KG1 (cell line): Measurements from ENCODE around the gene OS9.

Experiments
- DNase-seq: peaks from one replicate; lab custom pipeline; 2025; lab: John Stamatoyannopoulos, UW

The OS9 gene

DNA sequence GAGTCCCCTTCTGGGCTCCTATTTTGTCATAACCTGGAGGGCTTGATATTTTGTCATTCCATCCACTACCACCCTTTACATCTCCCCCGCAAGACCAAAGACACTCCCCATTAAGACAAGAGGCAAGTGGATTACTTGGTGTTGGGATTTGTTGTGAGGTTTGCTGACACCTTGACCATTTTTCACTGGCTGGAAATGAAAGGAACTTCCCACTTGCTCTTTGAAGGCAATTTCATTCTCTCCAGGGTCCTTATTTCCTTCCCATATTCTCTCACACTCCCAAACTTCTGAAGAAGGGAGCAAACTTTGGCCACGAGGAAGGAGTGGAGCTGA is 29.7 kb downstream of the OS9 start:
- DNase-seq: no peak

DNA sequence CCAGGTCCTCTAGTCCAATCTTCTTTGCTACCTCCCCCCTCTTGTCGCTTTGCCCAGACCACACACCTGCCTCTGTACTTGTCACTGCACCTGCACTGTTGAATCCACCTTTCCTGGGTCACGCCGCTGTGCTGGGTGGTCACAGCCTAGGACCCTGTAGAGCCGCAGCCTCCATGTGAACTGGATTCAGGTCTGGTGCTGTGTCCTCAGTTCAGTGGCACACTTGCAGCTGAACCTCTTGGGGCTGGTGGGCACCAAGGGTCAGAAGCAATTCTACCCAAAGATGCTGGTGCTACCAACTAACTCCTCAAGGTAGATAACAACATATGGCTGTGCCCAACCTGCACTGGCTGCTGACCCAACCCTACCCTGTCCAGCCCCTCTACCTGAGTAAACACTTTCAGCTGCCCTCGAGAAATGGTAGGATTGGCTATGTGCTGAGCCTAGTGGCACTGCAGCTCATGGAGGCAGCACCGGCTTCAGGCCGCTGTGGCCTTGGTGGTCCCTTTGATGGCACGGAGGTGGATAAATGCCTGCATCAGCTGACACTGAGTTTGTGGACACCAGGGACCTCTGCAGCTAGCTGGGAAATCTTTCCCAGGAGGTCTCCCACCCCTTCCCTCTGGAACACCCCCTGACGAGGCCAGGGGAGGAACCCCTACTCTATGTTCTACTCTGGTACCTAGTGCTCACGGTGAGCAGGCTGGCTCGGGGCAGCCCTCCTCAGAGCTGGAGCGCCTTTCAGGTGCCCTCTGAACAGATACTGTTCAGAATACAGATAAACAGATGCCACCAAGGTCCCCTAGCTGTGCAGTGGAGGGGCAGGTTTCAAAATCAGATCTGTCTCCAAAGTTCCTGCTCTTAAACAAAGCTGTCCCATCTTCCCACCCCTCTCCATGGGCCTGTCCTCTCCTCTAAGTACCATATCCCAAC is 30.3 kb downstream of the OS9 start:
- no peak for DNase-seq

DNA sequence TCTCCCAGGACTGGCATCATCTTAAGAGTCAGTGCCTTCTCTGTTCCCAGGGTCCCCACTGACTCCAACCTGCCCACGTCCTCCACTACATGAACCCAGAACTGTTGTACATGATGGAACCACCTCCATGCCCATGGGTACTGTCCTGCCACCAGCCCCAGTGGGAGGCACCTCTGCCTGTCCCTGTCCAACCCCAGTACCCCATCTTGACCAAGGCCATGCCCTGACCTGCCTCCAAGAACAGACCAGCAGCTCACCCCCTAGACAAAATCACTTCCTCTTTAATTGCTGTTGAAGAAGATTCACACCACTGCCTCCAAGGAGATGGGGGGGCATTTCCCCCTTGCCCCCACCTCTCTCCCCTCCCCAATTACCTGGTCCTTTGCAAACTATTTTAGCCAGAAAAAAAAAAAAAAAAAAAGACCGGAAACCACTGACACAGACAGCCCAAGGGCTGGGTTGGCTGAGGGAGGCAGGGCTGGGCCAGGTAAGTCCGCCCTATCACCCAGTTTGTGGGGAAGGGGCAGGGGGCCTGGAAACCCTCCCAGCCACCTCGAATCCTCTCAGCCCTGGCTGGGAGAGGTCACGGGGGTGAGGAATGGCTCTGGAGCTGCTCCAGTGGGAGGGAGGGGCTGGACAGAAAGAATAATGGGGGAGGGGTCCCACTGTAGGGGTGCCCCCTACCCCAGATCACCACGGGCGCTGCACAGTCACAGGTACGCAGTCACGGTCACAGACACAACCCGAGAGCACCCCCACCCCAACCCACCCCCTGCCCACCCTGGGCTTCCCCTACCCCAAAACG is 31.2 kb downstream of the OS9 start:
- DNase-seq: no peak

DNA sequence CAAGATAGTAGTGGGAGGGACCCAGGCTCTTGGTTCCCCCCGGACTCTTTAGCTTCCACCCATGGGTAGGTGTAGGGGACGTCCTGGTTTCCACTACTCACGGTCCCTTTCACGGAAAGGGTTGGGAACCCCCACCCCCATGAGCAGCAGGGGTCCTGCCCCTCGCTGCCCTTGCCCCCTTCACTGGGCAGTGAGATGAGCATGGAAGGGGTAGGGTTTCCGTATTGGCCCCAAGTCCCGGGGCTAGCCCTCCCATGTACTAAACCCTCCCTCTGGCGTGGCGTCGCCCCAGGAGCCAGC is 31.9 kb downstream of the OS9 start:
- DNase-seq: no peak

DNA sequence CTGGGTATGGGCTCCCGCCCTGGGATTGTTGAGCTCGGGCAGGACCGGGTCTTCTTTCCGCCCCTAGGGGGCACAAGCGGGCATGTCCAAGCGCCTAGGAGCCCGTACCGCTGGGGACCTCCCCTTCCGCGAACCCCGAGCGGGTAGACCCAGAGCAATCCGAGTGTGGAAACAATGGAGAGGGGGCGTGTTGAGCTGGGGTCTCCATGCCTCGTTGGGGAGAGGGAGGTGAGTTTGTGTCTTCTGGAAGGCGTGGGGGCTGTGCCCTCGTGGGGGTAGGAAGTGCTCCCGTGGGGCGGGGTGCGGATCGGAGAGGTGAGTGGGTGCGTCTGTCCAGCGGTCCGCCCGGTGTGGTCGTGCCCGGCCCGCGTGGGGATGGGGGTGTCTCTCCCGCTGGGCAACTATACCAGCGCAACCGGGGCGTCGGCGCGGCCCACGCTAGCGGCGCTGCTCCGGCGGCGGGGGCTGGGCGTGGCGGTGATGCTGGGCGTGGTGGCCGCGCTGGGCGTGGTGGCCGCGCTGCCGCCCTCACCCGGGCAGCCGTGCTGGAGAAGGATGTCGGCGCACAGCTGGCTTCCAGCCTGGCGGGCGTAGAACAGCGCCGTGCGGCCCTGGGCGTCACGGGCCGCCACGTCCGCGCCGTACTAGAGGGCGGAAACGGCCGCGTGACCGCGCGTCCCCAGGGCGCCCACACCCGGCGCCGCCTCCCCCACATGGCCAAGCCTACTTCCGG is 32.4 kb downstream of the OS9 start:
- no peak for DNase-seq

DNA sequence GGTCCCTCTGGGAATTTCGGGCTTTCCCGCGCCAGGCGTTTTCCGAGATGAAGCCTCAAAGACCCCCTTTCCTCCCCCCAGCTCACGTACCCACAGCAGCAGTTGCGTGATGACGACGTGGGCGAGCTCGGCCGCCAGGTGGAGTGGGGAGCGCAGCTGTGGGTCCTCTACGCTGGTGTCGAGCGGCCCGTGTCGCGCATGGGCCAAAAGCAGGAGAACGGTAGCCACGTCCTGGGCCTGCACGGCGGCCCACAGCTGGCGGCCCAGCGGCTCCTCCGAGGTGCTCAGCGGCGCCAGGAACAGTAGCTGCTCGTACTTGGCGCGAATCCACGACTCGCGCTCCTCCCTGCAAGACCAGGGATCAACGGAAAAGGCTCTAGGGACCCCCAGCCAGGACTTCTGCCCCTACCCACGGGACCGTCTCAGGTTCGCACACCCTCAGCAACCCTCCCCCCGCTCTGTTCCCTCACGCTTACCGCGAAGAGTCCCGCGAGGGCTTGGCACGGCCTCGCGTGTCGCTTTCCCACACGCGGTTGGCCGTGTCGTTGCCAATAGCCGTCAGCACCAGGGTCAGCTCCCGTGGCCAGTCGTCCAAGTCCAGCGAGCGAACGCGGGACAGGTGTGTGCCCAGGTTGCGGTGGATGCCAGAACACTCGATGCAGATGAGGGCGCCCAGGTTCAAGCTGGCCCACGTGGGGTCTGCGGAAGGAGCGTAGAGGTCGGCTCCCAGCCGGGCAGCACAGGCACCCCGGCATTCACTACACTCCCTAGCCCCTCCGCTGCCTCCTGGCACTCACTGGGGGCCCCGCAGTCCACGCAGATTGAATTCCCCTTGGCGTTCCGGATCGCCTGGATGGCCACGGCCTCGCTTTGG is 33.2 kb downstream of the OS9 start:
- DNase-seq: no peak

DNA sequence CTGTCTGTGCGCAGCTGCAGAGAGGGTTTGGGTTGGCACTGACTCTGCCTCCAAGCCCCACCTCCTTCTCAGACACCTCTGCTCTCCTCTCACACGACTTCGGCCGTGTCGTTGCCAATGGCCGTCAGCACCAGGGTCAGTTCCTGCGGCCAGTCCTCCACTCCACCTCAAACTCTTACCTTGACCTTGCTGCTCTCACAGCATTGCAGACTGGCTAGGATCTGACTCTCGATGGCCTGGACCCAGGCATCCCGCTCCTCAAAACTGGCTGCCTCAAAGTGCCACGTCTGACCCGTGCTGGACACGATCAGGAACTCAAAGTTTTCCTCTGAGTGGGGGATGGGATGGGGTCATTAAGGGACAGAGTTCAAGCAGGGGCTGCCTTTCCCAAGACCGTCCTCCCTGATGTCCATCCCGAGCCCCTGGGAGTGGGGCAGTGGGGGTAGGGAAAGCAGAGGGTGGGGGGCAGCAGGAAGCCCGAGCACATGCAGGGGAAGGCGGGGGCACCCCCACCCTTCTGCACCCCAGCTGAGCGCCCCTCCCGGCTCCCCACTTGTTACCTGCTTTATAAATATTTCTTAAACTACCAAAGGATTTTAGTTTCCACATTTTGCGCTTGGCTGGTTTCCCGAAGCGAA is 33.9 kb downstream of the OS9 start:
- DNase-seq: no peak

DNA sequence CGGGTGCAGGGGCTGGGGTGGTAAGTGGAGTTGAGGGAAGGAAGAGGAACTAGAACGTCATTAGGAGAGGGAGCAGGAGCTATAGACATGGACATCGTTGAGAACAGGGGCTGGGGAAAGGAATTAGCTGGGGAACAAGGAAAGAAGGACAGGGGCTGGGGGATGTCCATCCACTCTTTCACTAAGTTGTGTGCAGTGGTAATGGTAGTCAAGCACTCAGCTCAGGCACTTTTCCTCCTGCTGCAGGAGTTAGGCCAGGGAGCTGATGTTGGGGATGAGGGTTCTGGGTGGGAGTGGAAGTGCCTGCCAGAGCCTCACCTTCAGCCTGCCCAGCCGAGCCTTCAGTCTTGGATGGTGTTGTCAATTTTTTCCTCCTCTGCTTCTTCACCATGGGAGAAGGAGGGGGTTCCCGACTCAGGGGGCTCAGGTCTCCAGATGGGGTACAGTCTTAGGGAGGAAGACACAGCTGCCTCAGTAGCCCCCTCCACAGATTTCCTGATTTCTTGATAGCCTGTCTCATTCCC is 35.5 kb downstream of the OS9 start:
- no peak for DNase-seq

DNA sequence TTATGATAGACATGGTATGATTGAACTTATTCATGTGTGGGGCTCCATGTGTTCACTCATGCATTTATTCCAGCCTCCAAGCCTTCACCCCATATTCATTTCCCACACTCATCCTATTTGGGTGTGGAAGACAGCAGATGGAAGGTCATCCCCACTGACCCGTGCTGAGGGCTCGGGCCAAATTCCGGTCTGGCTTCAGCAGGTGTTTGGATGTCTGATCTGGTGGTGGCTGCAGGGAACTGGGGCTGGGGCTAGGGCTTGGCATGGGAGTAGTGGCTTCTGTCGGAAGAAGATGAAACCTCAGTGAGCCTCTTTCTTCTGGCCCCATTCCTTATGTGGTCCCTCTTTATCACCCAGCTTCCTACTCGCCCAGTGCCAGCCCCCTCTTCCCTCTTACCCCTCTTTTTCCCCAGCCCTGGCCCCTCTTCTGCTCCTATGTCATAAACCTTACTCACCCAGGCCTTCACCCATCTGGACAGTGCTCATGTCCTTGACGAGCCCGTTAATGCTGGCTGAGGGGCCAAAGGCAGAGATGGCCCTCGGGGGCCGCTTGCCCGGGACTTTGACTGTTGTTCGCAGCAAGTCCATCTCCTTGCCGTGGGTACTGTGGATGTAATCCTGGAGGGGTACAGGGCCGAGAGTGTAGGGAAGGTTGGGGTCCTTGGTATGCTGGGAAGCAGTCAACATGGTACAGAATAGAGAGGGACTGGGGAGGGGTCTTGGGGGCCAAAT is 36.6 kb downstream of the OS9 start:
- no peak for DNase-seq

DNA sequence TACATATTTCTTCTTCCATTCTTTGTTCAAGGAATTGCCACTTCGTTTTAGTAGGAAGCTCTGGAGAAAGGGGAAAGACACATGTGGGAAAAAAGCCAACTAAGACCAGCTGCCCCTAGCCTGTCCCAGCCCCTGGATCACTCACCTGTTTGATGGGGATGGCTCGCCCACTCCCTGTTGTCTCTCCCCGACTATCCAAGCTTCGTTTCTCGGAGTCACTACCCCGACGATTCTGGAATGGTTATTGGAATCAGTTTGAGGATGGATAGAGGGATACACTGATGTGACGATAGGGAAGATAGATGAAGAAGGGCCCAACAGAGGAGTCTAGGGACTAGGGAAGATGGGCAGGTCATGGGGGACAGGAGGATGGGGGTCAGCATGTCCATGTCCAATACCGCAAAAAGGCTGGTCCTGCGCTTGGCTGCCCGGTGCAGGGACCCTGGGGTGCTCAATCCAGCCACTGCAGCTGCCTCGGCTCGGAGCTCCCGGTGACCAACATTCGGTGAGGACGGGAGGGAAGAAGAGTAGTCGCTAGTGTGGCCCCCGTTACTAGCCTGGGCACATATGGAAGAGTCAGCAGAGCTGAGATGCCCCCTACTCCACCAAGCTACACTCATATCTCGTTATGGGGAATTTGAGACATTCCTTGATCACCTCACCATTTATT is 37.6 kb downstream of the OS9 start:
- DNase-seq: no peak

DNA sequence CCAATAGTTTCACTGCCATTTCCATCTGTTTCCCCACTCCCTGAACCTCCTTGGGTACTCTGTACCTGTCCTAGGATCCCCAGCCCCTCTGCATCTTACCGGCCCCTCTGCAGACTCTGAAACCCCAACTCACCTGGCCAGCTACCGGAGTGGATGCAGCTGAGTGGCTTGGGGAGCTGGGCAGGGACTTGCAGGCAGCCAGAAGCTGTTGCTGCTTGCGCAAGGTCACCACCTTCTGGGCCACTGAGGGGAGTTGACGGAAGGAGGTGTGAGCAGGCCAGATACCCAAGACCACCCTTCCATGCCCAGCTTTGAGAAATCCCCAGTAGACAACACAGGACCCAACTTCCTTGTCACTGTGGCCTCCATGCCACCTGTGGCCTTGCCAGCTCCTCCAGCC is 38.3 kb downstream of the OS9 start:
- no peak for DNase-seq

DNA sequence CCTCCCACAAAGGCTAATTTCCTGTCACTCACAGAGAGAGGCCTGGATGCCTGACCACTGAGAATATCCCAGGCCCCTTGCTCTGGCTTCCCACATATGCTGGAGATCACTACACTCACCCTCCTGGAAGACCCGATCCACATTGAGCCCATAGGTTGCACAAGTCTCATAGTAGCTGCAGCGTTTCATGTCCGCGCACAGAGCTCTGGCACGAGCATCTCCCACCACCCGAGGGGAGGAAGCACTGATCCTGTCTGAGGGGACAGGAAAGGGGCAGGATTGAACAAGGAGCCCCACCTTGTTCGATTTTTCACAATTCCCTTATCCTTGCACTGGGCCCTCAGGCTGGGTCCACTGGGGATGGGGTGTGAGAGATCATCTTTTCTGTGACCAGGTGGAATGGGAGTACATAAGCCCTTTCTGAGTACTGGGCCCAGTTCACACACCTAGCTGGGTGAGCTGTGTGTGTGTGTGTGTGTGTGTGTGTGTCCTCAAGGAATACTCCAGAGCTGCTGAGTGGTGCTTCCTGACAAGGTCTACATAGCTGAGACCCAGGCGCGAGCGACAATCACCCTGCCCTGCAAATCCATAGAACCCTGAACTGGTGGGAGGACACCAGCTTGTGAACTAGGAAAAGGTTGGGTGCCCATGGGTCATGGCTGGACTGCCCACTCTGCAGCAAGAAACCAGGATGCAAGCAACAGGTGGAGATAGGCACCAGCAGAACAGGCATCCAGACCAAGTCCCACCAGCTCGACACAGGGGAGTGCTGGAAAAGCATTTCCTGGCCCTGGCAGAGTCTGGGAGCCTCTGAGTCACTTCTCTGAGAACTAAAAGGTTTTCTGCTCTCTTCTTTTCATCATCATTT is 39.0 kb downstream of the OS9 start:
- DNase-seq: no peak

DNA sequence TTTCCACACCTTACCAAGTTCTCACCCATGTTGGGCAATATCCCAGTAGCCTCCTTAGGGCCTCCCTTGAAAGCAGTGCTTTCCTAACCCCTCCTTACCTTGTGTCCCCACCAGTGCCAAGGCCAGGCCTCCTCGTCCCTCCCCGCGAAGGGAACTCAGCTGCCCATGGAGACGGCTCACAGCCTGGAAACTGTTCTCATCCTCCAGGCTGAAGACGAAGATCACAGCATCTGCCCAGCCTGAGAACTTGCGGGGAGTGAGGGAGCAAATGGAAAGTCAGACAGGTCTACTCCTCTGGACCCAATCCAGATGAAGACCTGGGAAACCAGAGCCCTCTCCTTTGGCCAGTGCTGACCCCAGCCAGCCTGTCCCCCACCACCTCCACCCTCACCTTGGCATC is 40.0 kb downstream of the OS9 start:
- DNase-seq: no peak

DNA sequence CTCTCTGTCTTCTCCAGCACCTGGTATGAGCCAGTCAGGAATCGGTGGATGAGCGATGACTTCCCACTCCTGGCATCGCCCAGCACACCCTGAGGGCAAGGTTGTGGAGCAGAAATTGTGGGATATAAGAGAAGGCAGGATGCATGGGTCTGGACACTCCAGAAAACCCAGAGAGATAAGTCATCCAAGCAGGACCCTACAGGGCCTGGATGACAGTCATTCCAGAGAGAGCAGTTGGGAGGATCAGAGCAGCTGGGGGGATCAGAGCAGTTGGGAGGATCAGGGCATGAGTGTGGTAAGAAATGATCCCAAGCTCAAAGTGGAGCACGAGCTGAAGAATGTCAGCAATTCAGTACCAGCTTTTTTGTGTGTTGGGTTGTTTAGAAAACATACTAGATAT is 40.7 kb downstream of the OS9 start:
- no peak for DNase-seq

DNA sequence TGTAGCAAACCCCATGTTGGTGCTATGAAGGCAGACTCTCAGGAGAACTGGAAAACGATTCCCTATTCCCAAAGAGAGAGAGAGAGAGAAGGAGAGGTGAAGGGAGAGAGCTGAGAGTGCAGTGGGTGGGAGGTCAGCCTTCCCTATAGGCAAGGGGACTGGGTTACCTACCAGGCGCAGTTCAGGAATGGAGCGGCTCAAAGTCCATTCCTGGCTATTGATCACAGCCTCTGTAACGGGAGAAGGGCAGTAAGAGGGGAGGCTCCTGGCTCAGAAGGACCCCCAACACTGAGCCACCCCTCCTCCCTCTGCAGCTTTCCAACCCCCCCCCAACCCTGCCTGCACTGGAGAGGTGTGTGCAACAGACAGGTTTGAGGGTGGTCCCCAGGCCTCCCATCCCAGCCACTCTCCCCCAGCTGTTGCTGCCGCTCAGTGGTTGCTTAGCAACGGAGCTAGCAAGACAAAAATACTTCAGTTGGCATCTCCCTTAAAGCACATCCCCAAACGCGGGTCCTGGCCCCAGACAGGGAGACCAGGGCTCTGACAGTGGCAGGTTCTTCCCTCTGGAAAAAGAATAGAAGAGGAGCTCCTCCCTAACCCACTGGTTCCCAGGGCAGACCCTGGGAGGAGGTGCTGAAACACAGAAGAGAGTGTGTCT is 41.4 kb downstream of the OS9 start:
- no peak for DNase-seq

DNA sequence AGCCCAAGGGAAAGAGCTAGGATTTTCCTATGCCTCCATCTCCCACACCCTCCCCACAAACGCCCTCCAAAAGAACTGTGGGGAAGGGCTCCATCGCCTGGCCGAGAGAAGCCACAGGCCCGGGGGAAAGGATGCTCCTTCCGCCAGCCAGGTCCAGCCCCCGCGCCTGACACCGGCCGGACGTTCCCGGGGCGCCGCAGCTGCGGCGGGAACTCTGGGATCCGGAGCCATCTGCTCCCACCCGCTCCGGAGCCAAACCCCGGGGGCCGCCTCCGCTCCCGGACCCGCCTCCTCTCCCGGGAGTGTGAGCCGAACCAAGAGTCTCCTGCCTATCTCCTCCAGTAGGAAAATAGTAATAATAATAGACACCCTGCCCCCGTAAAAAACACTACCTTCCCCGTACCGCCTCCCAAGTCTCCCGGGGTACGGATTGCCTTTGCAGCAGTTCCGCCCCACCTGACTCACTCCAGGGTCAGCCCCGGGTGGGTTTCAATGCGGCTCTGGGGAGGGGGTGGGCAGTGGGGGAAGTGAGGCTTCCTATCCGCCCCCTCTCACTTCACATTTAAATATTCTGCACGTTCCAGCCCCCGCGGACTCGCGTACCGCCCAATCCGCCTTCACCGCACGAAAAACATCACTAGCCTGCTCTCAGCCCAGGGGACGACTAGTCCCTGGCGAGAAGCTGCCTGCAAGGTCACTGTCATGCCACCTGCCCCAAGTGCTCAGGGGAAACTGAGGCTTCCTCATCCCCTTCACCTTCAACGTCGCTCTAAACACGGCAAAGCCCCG is 42.2 kb downstream of the OS9 start:
- DNase-seq: no peak

DNA sequence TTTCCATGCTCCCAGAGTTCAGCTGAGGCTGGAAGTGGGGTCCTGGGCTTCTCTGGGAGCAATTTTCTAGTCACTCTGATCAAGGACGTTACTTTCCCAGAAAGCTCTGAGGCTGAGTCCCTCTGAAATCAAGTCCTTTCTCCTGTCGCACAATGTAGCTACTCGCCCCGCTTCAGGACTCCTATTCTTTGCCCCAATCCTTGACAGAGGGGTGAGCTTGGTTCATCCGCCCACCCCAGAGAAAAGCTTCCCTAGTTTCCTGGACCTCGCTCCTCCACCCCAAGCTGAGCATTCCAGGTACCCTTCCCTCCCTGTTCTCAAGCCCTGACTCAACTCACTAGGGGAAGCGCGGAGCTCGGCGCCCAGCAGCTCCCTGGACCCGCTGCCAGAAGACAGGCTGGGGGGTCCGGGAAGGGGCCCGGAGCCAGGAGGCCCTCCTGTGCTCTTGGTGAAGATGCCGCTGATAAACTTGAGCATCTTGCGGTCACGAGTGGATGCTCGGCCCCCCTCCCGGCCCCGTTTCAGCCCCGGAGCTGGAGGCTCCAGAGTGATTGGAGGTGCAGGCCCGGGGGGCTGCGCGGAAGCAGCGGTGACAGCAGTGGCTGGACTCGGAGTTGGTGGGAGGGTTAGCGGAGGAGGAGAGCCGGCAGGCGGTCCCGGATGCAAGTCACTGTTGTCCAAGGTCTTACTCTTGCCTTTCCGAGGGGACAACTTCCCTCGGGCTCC is 43.0 kb downstream of the OS9 start:
- DNase-seq: no peak
